Neural cell (in vitro differentiated cells): ENCODE results near the gene LIMS2.

ENCODE experiments used
- EZH2 ChIP-seq: fragments of 200-600, 300-800 bp; shearing (Covaris generic), sonication (generic); IDR thresholded peaks from 2 replicates; pipeline ENCODE4 v1.6.1; 2014; ENCODE audit warnings: antibody characterized with exemption, low read length, borderline replicate concordance, mild to moderate bottlenecking; ENCODE audit not compliant: insufficient read depth, poor library complexity, severe bottlenecking
- MXI1 ChIP-seq: fragments of 450-650 bp; conservative IDR thresholded peaks from 2 replicates; pipeline ENCODE4 v1.6.1; 2014; ENCODE audit warnings: antibody characterized with exemption, mild to moderate bottlenecking; ENCODE audit not compliant: poor library complexity, severe bottlenecking
- POLR2AphosphoS5 ChIP-seq: IDR thresholded peaks from 2 replicates; pipeline ENCODE4 v1.6.1; 2012
- TAF1 ChIP-seq: IDR thresholded peaks from 2 replicates; pipeline ENCODE4 v1.6.1; 2012; ENCODE audit warnings: low read depth
- TF ChIP-seq, protein P1 (sequence below): fragments of 450-650 bp; IDR thresholded peaks from 2 replicates; pipeline ENCODE4 v1.5.1; 2014; ENCODE audit warnings: antibody characterized with exemption, mild to moderate bottlenecking, moderate library complexity; ENCODE audit not compliant: poor library complexity, severe bottlenecking
- TF ChIP-seq, protein P2 (sequence below): IDR thresholded peaks from 2 replicates; pipeline ENCODE4 v1.6.1; 2012; ENCODE audit warnings: borderline replicate concordance

DNA sequence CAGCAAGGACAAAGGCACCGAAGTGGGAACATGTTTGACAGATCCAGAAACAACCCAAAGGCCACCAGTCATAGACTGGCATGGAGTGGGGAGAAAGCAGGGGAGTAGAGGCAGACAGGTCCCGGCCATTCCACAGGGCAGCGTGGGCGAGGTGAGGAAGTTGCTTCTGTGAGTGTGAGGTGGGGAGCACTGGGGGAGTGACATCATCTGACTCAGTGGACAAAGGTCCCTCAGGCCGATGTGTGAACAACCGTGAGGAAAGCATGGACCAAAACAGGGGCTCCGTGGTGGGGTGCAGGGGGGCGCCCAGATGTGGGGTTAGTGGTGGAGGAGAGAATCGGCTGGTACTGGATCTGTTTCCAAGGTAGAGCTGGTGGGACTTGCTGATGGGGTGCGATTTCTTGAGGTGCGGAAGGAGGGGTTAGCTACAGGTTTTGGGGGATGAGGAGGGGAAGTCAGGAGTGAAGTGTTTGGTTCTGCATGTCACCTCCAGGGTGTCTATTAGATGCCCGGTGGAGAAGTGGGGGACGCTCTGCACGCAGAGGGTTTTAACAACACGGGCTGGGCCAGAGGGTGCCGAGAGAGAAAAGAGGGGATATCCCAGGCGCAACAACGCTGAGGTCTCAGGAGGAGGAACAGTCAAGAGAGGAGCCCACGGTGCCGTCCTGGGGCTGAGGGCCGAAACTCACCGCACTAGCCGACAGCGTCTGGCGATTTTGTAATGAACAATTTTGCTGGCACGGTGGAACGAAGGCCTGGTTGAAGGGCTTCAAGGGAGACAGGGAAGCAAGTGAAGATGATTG, 23.4 kb upstream of the LIMS2 start:
- no peak for TF ChIP-seq TAF1
- TF ChIP-seq, protein P1, sequence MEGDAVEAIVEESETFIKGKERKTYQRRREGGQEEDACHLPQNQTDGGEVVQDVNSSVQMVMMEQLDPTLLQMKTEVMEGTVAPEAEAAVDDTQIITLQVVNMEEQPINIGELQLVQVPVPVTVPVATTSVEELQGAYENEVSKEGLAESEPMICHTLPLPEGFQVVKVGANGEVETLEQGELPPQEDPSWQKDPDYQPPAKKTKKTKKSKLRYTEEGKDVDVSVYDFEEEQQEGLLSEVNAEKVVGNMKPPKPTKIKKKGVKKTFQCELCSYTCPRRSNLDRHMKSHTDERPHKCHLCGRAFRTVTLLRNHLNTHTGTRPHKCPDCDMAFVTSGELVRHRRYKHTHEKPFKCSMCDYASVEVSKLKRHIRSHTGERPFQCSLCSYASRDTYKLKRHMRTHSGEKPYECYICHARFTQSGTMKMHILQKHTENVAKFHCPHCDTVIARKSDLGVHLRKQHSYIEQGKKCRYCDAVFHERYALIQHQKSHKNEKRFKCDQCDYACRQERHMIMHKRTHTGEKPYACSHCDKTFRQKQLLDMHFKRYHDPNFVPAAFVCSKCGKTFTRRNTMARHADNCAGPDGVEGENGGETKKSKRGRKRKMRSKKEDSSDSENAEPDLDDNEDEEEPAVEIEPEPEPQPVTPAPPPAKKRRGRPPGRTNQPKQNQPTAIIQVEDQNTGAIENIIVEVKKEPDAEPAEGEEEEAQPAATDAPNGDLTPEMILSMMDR, result no peak
- no peak for TF ChIP-seq POLR2AphosphoS5
- TF ChIP-seq, protein P2, sequence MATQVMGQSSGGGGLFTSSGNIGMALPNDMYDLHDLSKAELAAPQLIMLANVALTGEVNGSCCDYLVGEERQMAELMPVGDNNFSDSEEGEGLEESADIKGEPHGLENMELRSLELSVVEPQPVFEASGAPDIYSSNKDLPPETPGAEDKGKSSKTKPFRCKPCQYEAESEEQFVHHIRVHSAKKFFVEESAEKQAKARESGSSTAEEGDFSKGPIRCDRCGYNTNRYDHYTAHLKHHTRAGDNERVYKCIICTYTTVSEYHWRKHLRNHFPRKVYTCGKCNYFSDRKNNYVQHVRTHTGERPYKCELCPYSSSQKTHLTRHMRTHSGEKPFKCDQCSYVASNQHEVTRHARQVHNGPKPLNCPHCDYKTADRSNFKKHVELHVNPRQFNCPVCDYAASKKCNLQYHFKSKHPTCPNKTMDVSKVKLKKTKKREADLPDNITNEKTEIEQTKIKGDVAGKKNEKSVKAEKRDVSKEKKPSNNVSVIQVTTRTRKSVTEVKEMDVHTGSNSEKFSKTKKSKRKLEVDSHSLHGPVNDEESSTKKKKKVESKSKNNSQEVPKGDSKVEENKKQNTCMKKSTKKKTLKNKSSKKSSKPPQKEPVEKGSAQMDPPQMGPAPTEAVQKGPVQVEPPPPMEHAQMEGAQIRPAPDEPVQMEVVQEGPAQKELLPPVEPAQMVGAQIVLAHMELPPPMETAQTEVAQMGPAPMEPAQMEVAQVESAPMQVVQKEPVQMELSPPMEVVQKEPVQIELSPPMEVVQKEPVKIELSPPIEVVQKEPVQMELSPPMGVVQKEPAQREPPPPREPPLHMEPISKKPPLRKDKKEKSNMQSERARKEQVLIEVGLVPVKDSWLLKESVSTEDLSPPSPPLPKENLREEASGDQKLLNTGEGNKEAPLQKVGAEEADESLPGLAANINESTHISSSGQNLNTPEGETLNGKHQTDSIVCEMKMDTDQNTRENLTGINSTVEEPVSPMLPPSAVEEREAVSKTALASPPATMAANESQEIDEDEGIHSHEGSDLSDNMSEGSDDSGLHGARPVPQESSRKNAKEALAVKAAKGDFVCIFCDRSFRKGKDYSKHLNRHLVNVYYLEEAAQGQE, result no peak
- TF ChIP-seq MXI1, result no peak
- no peak for TF ChIP-seq EZH2
